Fibroblast of skin of left quadriceps (primary cell): Measurements from ENCODE around the gene TMEM74B.
"Not testable (repeated sequence)": the region's sequence is repeated elsewhere in the genome, so short reads cannot be mapped to it uniquely, and the experiment has no call there.

ENCODE experiments used
- DNase-seq, 2 experiments: peaks; one replicate each; pipeline ENCODE4 v3.0.0-alpha.2; 2013; ENCODE audit warnings: low read depth in 2 of 2

TMEM74B gene

GRCh38 chr20:1180949-1181348 is 3.8 kb downstream of the TMEM74B start:
- DNase-seq = no peak

GRCh38 chr20:1178623-1179022 is 6.2 kb downstream of the TMEM74B start:
- DNase-seq = no peak

GRCh38 chr20:1178103-1178502 is 6.7 kb downstream of the TMEM74B start:
- DNase-seq = no peak

GRCh38 chr20:1177680-1178079 is 7.1 kb downstream of the TMEM74B start:
- DNase-seq = no peak

- DNase-seq = no peak
These were observed 10.0 kb downstream of the TMEM74B start for GRCh38 chr20:1174787-1175186.

GRCh38 chr20:1173698-1174097 is 11.1 kb downstream of the TMEM74B start:
- DNase-seq = no peak

- DNase-seq = no peak
These were observed 13.2 kb downstream of the TMEM74B start for GRCh38 chr20:1171461-1172093.

- no peak for DNase-seq
These were observed 15.6 kb downstream of the TMEM74B start for GRCh38 chr20:1169224-1169623.

- DNase-seq = no peak
These were observed 17.6 kb downstream of the TMEM74B start for GRCh38 chr20:1166948-1167720.

- DNase-seq = no peak
These were observed 18.8 kb downstream of the TMEM74B start for GRCh38 chr20:1165941-1166340.

GRCh38 chr20:1165521-1165920 is 19.3 kb downstream of the TMEM74B start:
- no peak for DNase-seq

- DNase-seq = no peak
These were observed 19.9 kb downstream of the TMEM74B start for GRCh38 chr20:1164871-1165270.

- no peak for DNase-seq
These were observed 21.1 kb downstream of the TMEM74B start for GRCh38 chr20:1163653-1164052.

- no peak for DNase-seq
These were observed 21.7 kb downstream of the TMEM74B start for GRCh38 chr20:1163105-1163504.

- DNase-seq = no peak
These were observed 23.8 kb downstream of the TMEM74B start for GRCh38 chr20:1160991-1161390.

GRCh38 chr20:1160496-1160895 is 24.3 kb downstream of the TMEM74B start:
- no peak for DNase-seq

- DNase-seq = no peak
These were observed 29.4 kb downstream of the TMEM74B start for GRCh38 chr20:1155342-1155741.

- no peak for DNase-seq
These were observed 30.1 kb downstream of the TMEM74B start for GRCh38 chr20:1154691-1155090.

GRCh38 chr20:1154226-1154625 is 30.6 kb downstream of the TMEM74B start:
- no peak for DNase-seq

GRCh38 chr20:1150968-1151367 is 33.8 kb downstream of the TMEM74B start:
- no peak for DNase-seq

- DNase-seq = no peak
These were observed 34.6 kb downstream of the TMEM74B start for GRCh38 chr20:1150218-1150617.

- not testable (repeated sequence) for DNase-seq
These were observed 35.0 kb downstream of the TMEM74B start for GRCh38 chr20:1149812-1150211.

- no peak for DNase-seq
These were observed 37.8 kb downstream of the TMEM74B start for GRCh38 chr20:1146957-1147356.
